Uterus (tissue), 2 donors: Measurements from ENCODE around the gene CD28.

Experiments
- POLR2A ChIP-seq, 2 donors: fragments of 450-650 bp; IDR thresholded peaks; one replicate each; pipeline ENCODE4 v1.6.1; 2016; ENCODE audit warnings: antibody characterized with exemption in 2 of 2, mild to moderate bottlenecking in 1 of 2, moderate library complexity in 1 of 2
- TF ChIP-seq, protein P1 (sequence below), 4 experiments: fragments of 200-600 bp in 2 of 4; fragments of 450-650 bp in 2 of 4; sonication (generic) in 2 of 4; IDR thresholded peaks; one replicate each; pipeline ENCODE4 v1.5.1; 2016 to 2019; ENCODE audit warnings: antibody characterized with exemption in 4 of 4, mild to moderate bottlenecking in 2 of 4, moderate library complexity in 1 of 4

GRCh38 chr2:203720915-203721672 is 14.7 kb downstream of the CD28 start:
- TF ChIP-seq, protein P1, sequence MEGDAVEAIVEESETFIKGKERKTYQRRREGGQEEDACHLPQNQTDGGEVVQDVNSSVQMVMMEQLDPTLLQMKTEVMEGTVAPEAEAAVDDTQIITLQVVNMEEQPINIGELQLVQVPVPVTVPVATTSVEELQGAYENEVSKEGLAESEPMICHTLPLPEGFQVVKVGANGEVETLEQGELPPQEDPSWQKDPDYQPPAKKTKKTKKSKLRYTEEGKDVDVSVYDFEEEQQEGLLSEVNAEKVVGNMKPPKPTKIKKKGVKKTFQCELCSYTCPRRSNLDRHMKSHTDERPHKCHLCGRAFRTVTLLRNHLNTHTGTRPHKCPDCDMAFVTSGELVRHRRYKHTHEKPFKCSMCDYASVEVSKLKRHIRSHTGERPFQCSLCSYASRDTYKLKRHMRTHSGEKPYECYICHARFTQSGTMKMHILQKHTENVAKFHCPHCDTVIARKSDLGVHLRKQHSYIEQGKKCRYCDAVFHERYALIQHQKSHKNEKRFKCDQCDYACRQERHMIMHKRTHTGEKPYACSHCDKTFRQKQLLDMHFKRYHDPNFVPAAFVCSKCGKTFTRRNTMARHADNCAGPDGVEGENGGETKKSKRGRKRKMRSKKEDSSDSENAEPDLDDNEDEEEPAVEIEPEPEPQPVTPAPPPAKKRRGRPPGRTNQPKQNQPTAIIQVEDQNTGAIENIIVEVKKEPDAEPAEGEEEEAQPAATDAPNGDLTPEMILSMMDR (IDR thresholded peaks at IDR 0.05): no peak
- no peak for TF ChIP-seq POLR2A (IDR thresholded peaks at IDR 0.05)
